Activated CD4-positive, alpha-beta T cell treated with anti-CD3 and anti-CD28 coated beads for 36 hours (primary cell): ENCODE measurements around the gene PHACTR2. TPM values are rescaled to one million over a fixed set of nuclear protein-coding genes. Genes with fewer than 3 reads are reported as not detected.
"Not testable (repeated sequence)": the region's sequence is repeated elsewhere in the genome, so short reads cannot be mapped to it uniquely, and the experiment has no call there.

Source experiments
- ATAC-seq: fragments of 200-7000 bp; cut with Tn5 transposase; one replicate; pipeline ENCODE4 v1.10.0; 2021; ENCODE audit warnings: mild to moderate bottlenecking, moderate library complexity
- CTCF ChIA-PET: fragments of 350-600 bp; sonication (Branson Sonifier 250); formaldehyde crosslinking; loops from one replicate; lab custom pipeline; 2021; ENCODE audit warnings: antibody characterized with exemption; lab: Charles Lee
- POLR2A ChIA-PET: fragments of 350-600 bp; sonication (Branson Sonifier 250); formaldehyde crosslinking; loops from one replicate; lab custom pipeline; 2021; ENCODE audit warnings: antibody characterized with exemption, inconsistent platforms; lab: Charles Lee
- DNase-seq: peaks from one replicate; pipeline ENCODE4 v3.0.0-alpha.2; 2020
- H3K27ac Mint-ChIP-seq: one replicate; pipeline ENCODE4 v1.8.0; 2021; ENCODE audit warnings: mixed read lengths
- H3K27me3 Mint-ChIP-seq: one replicate; pipeline ENCODE4 v1.8.0; 2021; ENCODE audit warnings: mixed read lengths
- H3K36me3 Mint-ChIP-seq: one replicate; pipeline ENCODE4 v1.8.0; 2021; ENCODE audit warnings: low read depth, mixed read lengths
- H3K4me1 Mint-ChIP-seq: one replicate; pipeline ENCODE4 v1.8.0; 2021; ENCODE audit warnings: mixed read lengths
- H3K4me3 Mint-ChIP-seq: one replicate; pipeline ENCODE4 v1.8.0; 2021; ENCODE audit warnings: mild to moderate bottlenecking, moderate library complexity, mixed read lengths
- H3K9me3 Mint-ChIP-seq: one replicate; pipeline ENCODE4 v1.8.0; 2021; ENCODE audit warnings: low read depth, mixed read lengths
- intact Hi-C, 2 experiments: fragments of 100-400 bp; cut with DNase I in 1 of 2; cut with micrococcal nuclease in 1 of 2; formaldehyde crosslinking; loops; one replicate each; pipeline versions ENCODE4 v1.14.2 to v1.15.1; 2022 to 2024; cut with DNase I, micrococcal nuclease
- total RNA-seq, 2 experiments: library from RNA; stranded (reverse); gene quantifications; one replicate each; pipeline ENCODE4 v1.2.3, GENCODE V29; 2021

Gene PHACTR2
- total RNA-seq, 2 experiments from 2014 or later = 21.2 to 27.0 TPM

DNA sequence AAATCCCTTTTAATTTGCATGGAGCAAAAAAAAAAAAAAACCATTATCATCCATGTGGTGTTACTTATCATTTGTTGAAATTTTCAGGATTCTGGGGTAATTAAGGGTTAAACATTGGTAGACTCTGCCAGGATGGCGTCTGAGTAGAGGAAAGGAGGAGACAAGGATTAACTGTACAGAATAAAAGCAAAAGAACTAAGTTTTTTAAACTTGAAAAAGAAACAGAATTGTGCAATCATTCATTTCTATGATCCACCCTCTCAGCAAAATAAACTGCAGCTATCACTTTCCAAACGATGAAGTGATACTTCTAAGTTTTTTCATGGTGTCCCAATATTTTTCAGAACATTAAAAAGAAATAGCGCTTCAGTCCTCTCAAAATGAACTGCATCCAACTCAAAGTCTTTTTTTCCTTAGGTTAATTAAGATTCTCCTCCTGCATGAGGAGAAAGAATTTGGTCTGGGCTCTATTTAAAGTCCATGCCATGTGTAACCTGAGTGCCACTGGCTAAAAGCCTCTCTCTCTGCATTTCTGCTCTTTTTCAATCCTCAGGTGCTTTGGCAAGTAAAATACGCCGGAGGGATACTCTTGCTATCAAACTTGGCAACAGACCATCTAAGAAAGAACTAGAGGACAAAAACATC lies 95.9 kb downstream of the PHACTR2 start:
- DNase-seq (no peak), ATAC-seq (no peak)
- ChIA-PET CTCF (no interaction called here), POLR2A (no interaction called here)
- intact Hi-C loops = no loop called here
- Mint-ChIP-seq H3K9me3 (no peaks in the 10 kb centered on the region), H3K4me1 (peaks cover 3% of the 10 kb centered on the region), H3K27me3 (no peaks in the 10 kb centered on the region), H3K27ac (no peak overlapping the region), H3K4me3 (no peak overlapping the region), H3K36me3 (peaks cover 22% of the 10 kb centered on the region)

DNA sequence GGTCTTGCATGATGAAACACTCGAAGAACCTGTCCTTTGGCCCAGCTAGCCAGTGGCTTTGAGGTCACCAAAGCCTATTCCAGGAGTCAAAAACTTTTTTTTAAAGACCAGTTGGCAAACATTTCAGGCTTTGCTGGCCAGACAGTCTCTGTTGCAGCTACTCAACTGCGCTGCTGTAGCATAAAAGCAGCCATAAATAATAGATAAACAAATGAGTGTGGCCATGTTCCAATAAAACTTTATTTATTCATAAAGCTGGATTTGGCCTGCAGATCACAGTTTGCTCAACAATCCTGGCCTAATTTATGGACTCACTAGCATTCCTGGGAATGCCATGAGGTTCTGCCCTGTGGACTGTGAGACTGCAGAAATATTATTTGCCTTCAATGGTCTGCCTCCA lies 96.6 kb downstream of the PHACTR2 start:
- H3K4me1 Mint-ChIP-seq = peaks cover 3% of the 10 kb centered on the region
- no peak overlapping the region for H3K27ac Mint-ChIP-seq
- no peak overlapping the region for H3K4me3 Mint-ChIP-seq
- DNase-seq (no peak), ATAC-seq (no peak)
- POLR2A ChIA-PET = no interaction called here
- intact Hi-C loops = no loop called here
- no peaks in the 10 kb centered on the region for H3K9me3 Mint-ChIP-seq
- peaks cover 21% of the 10 kb centered on the region for H3K36me3 Mint-ChIP-seq
- CTCF ChIA-PET = no interaction called here
- H3K27me3 Mint-ChIP-seq = no peaks in the 10 kb centered on the region

DNA sequence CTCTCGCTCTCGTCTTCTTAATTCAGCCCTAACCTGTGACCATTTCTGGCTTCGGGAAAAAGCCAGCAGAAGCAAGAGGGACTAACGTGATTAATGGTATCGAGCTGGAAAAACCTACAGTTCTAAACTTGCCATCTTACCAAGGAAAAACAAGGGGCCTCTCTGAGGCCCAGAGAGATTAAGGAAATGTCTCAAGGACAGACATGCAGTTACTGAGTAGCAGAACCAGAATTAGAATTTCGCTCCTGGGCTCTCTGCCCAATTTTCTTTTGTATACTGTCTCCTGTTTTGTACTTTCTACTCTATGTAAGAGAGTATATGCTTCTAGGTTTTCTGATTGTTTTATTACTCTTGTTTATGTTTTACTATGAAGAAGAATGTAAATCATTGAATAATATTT lies 97.6 kb downstream of the PHACTR2 start:
- DNase-seq (no peak), ATAC-seq (no peak)
- intact Hi-C loops = no loop called here
- peaks cover 3% of the 10 kb centered on the region for H3K4me1 Mint-ChIP-seq
- no peak overlapping the region for H3K27ac Mint-ChIP-seq
- no peaks in the 10 kb centered on the region for H3K9me3 Mint-ChIP-seq
- no peaks in the 10 kb centered on the region for H3K27me3 Mint-ChIP-seq
- H3K36me3 Mint-ChIP-seq = peaks cover 23% of the 10 kb centered on the region
- POLR2A ChIA-PET = no interaction called here
- H3K4me3 Mint-ChIP-seq = no peak overlapping the region
- CTCF ChIA-PET = no interaction called here

DNA sequence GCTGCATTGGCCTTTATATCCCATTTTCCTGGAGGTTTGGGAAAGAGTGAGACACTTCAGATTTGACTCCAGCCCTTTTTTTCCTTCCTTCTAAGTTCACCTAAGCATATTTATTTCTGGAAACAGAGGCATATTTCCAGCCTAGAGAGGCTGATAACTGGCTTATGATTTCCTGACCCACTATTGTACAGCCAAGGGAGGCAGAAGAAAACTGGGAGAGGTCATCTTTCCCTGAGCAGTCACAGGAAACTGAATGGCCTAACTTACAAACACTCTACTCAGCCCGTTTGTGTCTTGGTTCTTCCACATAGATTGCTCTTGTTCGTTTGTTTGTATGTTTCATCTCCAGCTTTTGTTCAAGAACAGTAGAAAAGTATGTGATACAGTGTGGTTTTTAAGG lies 101.2 kb downstream of the PHACTR2 start:
- CTCF ChIA-PET = interaction anchor here (1.2 kb wide), 1 partner anchor 204 kb away, joined by 6 read pairs; no protein-coding TSS in a partner anchor
- no peak for ATAC-seq
- H3K27me3 Mint-ChIP-seq = no peaks in the 10 kb centered on the region
- H3K4me3 Mint-ChIP-seq = no peak overlapping the region
- no peak for DNase-seq
- no peaks in the 10 kb centered on the region for H3K4me1 Mint-ChIP-seq
- H3K9me3 Mint-ChIP-seq = no peaks in the 10 kb centered on the region
- peaks cover 31% of the 10 kb centered on the region for H3K36me3 Mint-ChIP-seq
- intact Hi-C loops = no loop called here
- no peak overlapping the region for H3K27ac Mint-ChIP-seq
- POLR2A ChIA-PET = no interaction called here

DNA sequence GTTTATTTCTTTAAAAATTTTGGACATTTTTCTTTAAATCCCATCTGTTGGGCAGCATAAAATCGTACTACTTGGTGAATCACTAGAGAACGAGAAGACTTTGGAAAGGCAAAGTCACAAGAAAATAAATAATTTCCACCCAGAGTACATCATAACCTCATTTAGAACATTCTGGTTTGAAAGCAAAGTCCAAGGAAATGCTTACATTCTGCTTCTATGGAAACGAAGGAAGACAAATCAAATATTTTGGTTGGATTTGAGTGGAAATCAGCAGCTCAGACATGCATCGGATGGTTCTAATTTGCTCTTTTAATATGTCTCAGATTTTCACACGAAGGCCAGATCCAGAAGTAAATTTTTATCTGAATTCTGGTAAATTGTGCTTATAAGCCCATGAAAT lies 104.7 kb downstream of the PHACTR2 start:
- no peaks in the 10 kb centered on the region for H3K4me1 Mint-ChIP-seq
- ChIA-PET POLR2A (no interaction called here), CTCF (no interaction called here)
- intact Hi-C loops = no loop called here
- peaks cover 59% of the 10 kb centered on the region for H3K36me3 Mint-ChIP-seq
- peaks cover 14% of the 10 kb centered on the region for H3K9me3 Mint-ChIP-seq
- H3K4me3 Mint-ChIP-seq = no peak overlapping the region
- ATAC-seq (no peak), DNase-seq (no peak)
- H3K27ac Mint-ChIP-seq = no peak overlapping the region
- H3K27me3 Mint-ChIP-seq = no peaks in the 10 kb centered on the region

DNA sequence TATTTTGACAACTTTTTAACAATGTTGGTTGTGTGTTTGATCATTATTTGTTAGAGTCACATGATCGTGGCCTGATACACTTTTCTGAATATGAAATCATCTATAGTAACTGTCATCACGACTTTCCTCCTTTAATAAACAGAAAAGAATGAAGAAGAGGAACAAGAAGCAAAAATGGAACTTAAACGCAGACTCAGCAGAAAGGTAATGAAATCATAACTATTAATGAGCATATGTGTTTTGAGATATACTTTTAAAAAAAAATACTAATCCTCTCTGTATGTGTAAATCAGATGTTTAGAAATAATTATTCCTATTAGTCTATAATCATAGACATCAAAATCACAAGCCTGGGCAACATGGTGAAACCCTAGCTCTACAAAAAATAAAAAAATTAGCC lies 105.3 kb downstream of the PHACTR2 start:
- no peaks in the 10 kb centered on the region for H3K27me3 Mint-ChIP-seq
- ChIA-PET POLR2A (no interaction called here), CTCF (no interaction called here)
- H3K9me3 Mint-ChIP-seq = peaks cover 14% of the 10 kb centered on the region
- H3K4me3 Mint-ChIP-seq = no peak overlapping the region
- intact Hi-C loops = no loop called here
- DNase-seq (no peak), ATAC-seq (no peak)
- no peaks in the 10 kb centered on the region for H3K4me1 Mint-ChIP-seq
- no peak overlapping the region for H3K27ac Mint-ChIP-seq
- peaks cover 56% of the 10 kb centered on the region for H3K36me3 Mint-ChIP-seq

DNA sequence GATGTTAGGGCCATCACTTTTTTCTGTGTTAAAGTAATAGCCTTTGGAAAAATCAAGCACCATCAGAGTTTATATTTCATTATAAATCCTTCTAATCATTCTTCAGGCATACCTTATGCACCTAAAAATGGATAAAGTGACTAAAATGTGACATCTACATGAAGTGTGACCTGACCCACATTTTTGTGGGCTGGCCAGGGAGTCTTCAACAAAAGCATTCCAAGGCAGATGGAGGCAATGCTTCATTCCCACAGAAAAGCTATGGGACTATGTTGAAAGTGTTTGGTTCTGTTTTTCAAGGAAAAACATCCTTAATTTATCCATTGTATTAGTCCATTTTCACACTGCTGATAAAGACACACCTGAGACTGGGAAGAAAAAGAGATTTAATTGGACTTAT lies 106.6 kb downstream of the PHACTR2 start:
- no peak for ATAC-seq

DNA sequence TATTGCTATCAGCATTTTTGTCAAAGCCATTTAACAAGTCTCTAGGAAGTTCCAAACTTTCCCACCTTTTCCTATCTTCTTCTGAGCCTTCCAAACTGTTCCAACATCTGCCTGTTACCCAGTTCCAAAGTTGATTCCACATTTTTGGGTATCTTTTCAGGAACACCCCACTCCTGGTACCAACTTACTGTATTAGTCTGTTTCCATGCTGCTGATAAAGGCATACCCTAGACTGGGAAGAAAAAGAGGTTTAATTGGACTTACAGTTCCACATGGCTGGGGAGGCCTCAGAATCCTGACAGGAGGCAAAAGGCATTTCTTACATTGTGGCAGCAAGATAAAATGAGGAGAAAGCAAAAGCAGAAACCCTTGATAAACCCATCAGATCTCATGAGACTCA lies 108.6 kb downstream of the PHACTR2 start:
- POLR2A ChIA-PET, H3K4me1 Mint-ChIP-seq, H3K27ac Mint-ChIP-seq, DNase-seq, H3K27me3 Mint-ChIP-seq, CTCF ChIA-PET, ATAC-seq, H3K4me3 Mint-ChIP-seq, intact Hi-C loops: not testable (repeated sequence)
- H3K9me3 Mint-ChIP-seq = peaks cover 17% of the 10 kb centered on the region
- peaks cover 61% of the 10 kb centered on the region for H3K36me3 Mint-ChIP-seq

More for the DNA sequence above, 106.6 kb downstream of the PHACTR2 start:
- CTCF ChIA-PET = no interaction called here
- Mint-ChIP-seq H3K27me3 (no peaks in the 10 kb centered on the region), H3K36me3 (peaks cover 54% of the 10 kb centered on the region), H3K27ac (no peak overlapping the region), H3K4me1 (no peaks in the 10 kb centered on the region), H3K4me3 (no peak overlapping the region), H3K9me3 (peaks cover 14% of the 10 kb centered on the region)
- intact Hi-C loops = no loop called here
- DNase-seq = no peak
- POLR2A ChIA-PET = interaction anchor here (0.5 kb wide), 1 partner anchor 25 kb away, joined by 4 read pairs; no protein-coding TSS in a partner anchor

DNA sequence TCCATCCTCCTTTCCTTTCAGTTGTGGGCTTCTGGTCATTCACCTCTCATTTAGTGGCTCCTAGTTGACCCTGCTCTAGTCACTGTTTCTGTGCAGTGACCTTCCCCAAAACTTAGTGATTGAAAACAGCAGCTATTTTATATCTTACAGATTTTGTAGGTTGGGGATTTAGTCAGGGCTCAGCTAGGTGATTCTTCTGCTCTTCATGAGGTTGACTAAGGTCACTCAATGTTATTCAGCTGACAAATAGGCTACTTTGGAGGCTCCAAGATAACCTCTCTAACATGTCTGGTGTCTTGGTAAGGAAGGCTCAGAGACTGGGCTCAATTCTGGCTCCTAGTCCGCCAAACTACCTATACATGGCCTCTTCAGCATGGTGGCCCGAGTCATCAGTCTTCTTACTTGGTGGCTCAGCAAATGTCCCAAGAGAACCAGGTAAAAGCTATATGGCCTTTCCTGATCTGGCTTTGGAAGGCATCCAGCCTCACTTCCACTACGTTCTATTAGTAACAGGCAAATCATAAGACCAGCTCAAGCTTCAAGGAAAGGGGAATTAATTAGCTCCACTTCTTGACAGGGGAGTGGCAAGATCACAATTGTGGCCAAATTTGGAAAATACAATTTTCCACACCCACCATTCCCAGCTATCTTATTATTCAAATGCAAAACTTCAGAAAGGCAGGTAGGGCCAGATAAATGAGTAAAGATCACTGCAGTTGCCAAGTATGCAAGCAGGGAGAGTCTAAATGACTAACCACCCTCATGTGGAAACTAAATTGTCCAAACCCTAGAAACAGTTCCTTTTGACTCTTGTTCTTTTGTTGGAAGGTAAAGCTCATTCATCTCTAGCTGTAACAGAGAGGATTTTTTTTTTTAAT lies 114.9 kb downstream of the PHACTR2 start:
- DNase-seq = no peak
- Mint-ChIP-seq H3K4me1 (no peaks in the 10 kb centered on the region), H3K27ac (no peak overlapping the region), H3K9me3 (peaks cover 14% of the 10 kb centered on the region), H3K36me3 (peaks cover 59% of the 10 kb centered on the region), H3K4me3 (no peak overlapping the region), H3K27me3 (no peaks in the 10 kb centered on the region)
- ChIA-PET POLR2A (no interaction called here), CTCF (interaction anchor here (0.6 to 1.2 kb wide), 3 partner anchors 77 to 217 kb away, joined by 3 to 4 read pairs (median 3); no protein-coding TSS in a partner anchor)
- intact Hi-C loops = no loop called here
- ATAC-seq = no peak

DNA sequence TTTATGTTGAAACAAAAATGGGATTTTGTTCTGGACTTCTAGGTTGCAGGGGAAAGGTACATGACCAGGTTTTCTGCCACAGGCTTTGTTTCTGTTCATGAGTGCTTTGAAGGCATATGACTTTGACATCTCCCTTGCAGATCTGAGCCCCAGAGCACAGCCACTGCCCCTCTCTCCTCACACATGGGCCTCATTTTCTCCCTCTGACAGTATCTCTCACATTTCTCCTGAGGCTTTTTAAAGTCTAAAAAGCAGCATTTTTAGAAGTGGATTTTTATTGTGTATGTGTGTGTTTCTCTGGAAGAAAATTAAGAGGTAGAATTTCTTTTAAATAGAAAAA lies 115.5 kb downstream of the PHACTR2 start:
- DNase-seq (no peak), ATAC-seq (no peak)
- ChIA-PET CTCF (interaction anchor here (1.1 to 1.2 kb wide), 2 partner anchors 89 to 217 kb away, joined by 3 to 4 read pairs; no protein-coding TSS in a partner anchor), POLR2A (no interaction called here)
- no peaks in the 10 kb centered on the region for H3K27me3 Mint-ChIP-seq
- no peak overlapping the region for H3K27ac Mint-ChIP-seq
- intact Hi-C loops = no loop called here
- H3K9me3 Mint-ChIP-seq = peaks cover 14% of the 10 kb centered on the region
- no peak overlapping the region for H3K4me3 Mint-ChIP-seq
- no peaks in the 10 kb centered on the region for H3K4me1 Mint-ChIP-seq
- peaks cover 64% of the 10 kb centered on the region for H3K36me3 Mint-ChIP-seq

DNA sequence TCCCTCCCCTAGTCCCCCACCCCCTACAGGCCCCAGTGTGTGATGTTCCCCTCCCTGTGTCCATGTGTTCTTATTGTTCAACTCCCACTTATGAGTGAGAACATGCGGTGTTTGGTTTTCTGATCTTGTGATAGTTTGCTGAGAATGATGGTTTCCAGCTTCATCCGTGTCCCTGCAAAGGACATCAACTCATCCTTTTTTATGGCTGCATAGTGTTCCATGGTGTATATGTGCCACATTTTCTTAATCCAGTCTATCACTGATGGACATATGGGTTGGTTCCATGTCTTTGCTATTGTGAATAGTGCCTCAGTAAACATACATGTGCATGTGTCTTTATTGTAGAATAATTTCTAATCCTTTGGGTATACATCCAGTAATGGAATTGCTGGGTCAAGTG lies 118.8 kb downstream of the PHACTR2 start:
- Mint-ChIP-seq H3K36me3 (peaks cover 71% of the 10 kb centered on the region), H3K9me3 (peaks cover 28% of the 10 kb centered on the region)
- intact Hi-C loops, DNase-seq, H3K27ac Mint-ChIP-seq, H3K4me3 Mint-ChIP-seq, H3K27me3 Mint-ChIP-seq, H3K4me1 Mint-ChIP-seq, POLR2A ChIA-PET, ATAC-seq, CTCF ChIA-PET: not testable (repeated sequence)

DNA sequence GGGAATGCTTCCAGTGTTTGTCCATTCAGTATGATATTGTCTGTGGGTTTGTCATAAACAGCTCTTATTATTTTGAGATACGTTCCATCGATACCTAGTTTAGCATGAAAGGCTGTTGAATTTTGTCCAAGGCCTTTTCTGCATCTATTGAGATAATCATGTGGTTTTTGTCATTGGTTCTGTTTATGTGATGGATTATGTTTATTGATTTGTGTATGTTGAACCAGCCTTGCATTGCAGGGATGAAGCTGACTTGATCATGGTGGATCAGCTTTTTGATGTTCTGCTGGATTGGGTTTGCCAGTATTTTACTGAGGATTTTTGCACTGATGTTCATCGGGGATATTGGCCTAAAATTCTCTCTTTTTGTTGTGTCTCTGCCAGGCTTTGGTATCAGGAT lies 120.7 kb downstream of the PHACTR2 start:
- CTCF ChIA-PET, intact Hi-C loops, H3K27me3 Mint-ChIP-seq, H3K4me3 Mint-ChIP-seq, DNase-seq, POLR2A ChIA-PET, H3K4me1 Mint-ChIP-seq, H3K27ac Mint-ChIP-seq, ATAC-seq: not testable (repeated sequence)
- peaks cover 16% of the 10 kb centered on the region for H3K9me3 Mint-ChIP-seq
- H3K36me3 Mint-ChIP-seq = peaks cover 63% of the 10 kb centered on the region
